GM12891 (cell line): Measurements from ENCODE around the gene CA10.

ENCODE experiments used
- POLR2A ChIP-seq: IDR thresholded peaks from 2 replicates; pipeline ENCODE4 v1.6.1; 2011; ENCODE audit warnings: low read depth, low read length, control low read depth
- POLR2AphosphoS5 ChIP-seq: IDR thresholded peaks from 2 replicates; pipeline ENCODE4 v1.6.1; 2011; ENCODE audit warnings: low read depth, low read length, control low read depth
- TAF1 ChIP-seq: IDR thresholded peaks from 2 replicates; pipeline ENCODE4 v1.6.1; 2011; ENCODE audit warnings: low read depth, low read length, control low read depth

- TF ChIP-seq POLR2AphosphoS5 (no peak), TAF1 (no peak), POLR2A (no peak)
Measured at GRCh38 chr17:51741458-51741857, 417.1 kb downstream of the CA10 start.
